IMR-90 (cell line): ENCODE results near the gene XPR1. TPM values are rescaled to one million over a fixed set of nuclear protein-coding genes. Genes with fewer than 3 reads are reported as not detected.

ENCODE experiments used
- ATAC-seq: fragments of 200-7000 bp; cut with Tn5 transposase; 2 replicates; pipeline ENCODE4 v1.9.1; 2020; ENCODE audit warnings: low read depth, mild to moderate bottlenecking, moderate library complexity
- BruUV-seq: library from RNA; stranded (reverse); fragments of 400-500 nt; replicated peaks from 2 replicates; lab custom pipeline; 2021; lab: Mats Ljungman, UMichigan
- CTCF ChIA-PET: fragments of 300-600 bp; formaldehyde crosslinking; extraction: SDS; loops from one replicate; lab custom pipeline; 2021; ENCODE audit warnings: antibody characterized with exemption; lab: Yijun Ruan, JAX
- POLR2A ChIA-PET: fragments of 300-600 bp; sonication (Branson Sonifier 250); formaldehyde crosslinking; loops from one replicate; lab custom pipeline; 2022; ENCODE audit warnings: antibody characterized with exemption; ENCODE audit not compliant: unreplicated experiment; lab: Charles Lee
- DNase-seq: peaks from one replicate; pipeline ENCODE4 v3.0.0; 2013
- H2AFZ ChIP-seq: replicated peaks from 2 replicates; pipeline ENCODE3; 2013; ENCODE audit warnings: low read length, mild to moderate bottlenecking; ENCODE audit not compliant: poor library complexity
- H2AK5ac ChIP-seq: 2 replicates; pipeline ENCODE4 v1.6.1; 2013; ENCODE audit warnings: low read depth, low read length, inconsistent platforms
- H2AK9ac ChIP-seq: replicated peaks from 2 replicates; pipeline ENCODE3; 2013; ENCODE audit warnings: mild to moderate bottlenecking, low read depth, low read length, moderate library complexity; ENCODE audit not compliant: poor library complexity
- H2BK120ac ChIP-seq: 2 replicates; pipeline ENCODE4 v1.6.1; 2013; ENCODE audit warnings: low read depth, low read length, inconsistent platforms
- H2BK15ac ChIP-seq: 3 replicates; pipeline ENCODE4 v1.6.1; 2013; ENCODE audit warnings: low read depth, low read length, inconsistent platforms
- H2BK20ac ChIP-seq: 2 replicates; pipeline ENCODE4 v1.6.1; 2013; ENCODE audit warnings: low read depth, mild to moderate bottlenecking, inconsistent platforms, low read length, moderate library complexity
- H2BK5ac ChIP-seq: 2 replicates; pipeline ENCODE4 v1.6.1; 2013; ENCODE audit warnings: mild to moderate bottlenecking, low read depth, low read length, inconsistent platforms; ENCODE audit not compliant: poor library complexity, severe bottlenecking
- H3K14ac ChIP-seq: replicated peaks from 2 replicates; pipeline ENCODE4 v1.6.1; 2013; ENCODE audit warnings: low read depth, low read length, inconsistent platforms
- H3K18ac ChIP-seq: 2 replicates; pipeline ENCODE4 v1.6.1; 2013; ENCODE audit warnings: low read depth, low read length, control low read depth
- H3K23ac ChIP-seq: 2 replicates; pipeline ENCODE4 v1.6.1; 2013; ENCODE audit warnings: low read depth, low read length, inconsistent platforms
- H3K27ac ChIP-seq: 2 replicates; pipeline ENCODE4 v1.5.1; 2013; ENCODE audit warnings: mild to moderate bottlenecking, control low read depth, low read length; ENCODE audit not compliant: insufficient read depth
- H3K27me3 ChIP-seq: 2 replicates; pipeline ENCODE4 v1.6.1; 2013; ENCODE audit warnings: low read length; ENCODE audit not compliant: control insufficient read depth, insufficient read depth
- H3K36me3 ChIP-seq: 2 replicates; pipeline ENCODE4 v1.6.1; 2013; ENCODE audit warnings: low read length, mixed read lengths; ENCODE audit not compliant: control insufficient read depth, insufficient read depth
- H3K4ac ChIP-seq: 2 replicates; pipeline ENCODE4 v1.6.1; 2013; ENCODE audit warnings: low read depth, low read length, inconsistent platforms
- H3K4me1 ChIP-seq: 2 replicates; pipeline ENCODE4 v1.6.1; 2013; ENCODE audit warnings: low read length, mixed read lengths; ENCODE audit not compliant: control insufficient read depth, insufficient read depth
- H3K4me2 ChIP-seq: 2 replicates; pipeline ENCODE4 v1.6.1; 2013; ENCODE audit warnings: low read depth, mild to moderate bottlenecking, control low read depth, low read length, moderate library complexity
- H3K4me3 ChIP-seq: 2 replicates; pipeline ENCODE4 v1.5.1; 2013; ENCODE audit warnings: low read depth, mild to moderate bottlenecking, control low read depth, low read length, moderate library complexity; ENCODE audit not compliant: insufficient read depth
- H3K56ac ChIP-seq: 2 replicates; pipeline ENCODE4 v1.6.1; 2013; ENCODE audit warnings: low read length, inconsistent platforms; ENCODE audit not compliant: insufficient read depth; ENCODE audit errors: extremely low read depth
- H3K79me1 ChIP-seq, 2 experiments: 2 replicates each; pipeline ENCODE4 v1.6.1; 2013; ENCODE audit warnings: low read length in 2 of 2, inconsistent platforms in 1 of 2, low read depth in 1 of 2
- H3K9ac ChIP-seq: 2 replicates; pipeline ENCODE4 v1.6.1; 2013; ENCODE audit warnings: low read depth, low read length, control low read depth
- H3K9me1 ChIP-seq: 2 replicates; pipeline ENCODE4 v1.6.1; 2013; ENCODE audit warnings: low read length, inconsistent platforms; ENCODE audit not compliant: insufficient read depth
- H3K9me3 ChIP-seq: 2 replicates; pipeline ENCODE4 v1.6.1; 2013; ENCODE audit warnings: low read length; ENCODE audit not compliant: control insufficient read depth, insufficient read depth
- H4K20me1 ChIP-seq: 2 replicates; pipeline ENCODE4 v1.6.1; 2013; ENCODE audit warnings: low read length, inconsistent platforms; ENCODE audit not compliant: insufficient read depth
- H4K5ac ChIP-seq: 2 replicates; pipeline ENCODE4 v1.6.1; 2013; ENCODE audit warnings: mild to moderate bottlenecking, low read depth, low read length, control low read depth
- H4K8ac ChIP-seq, 2 experiments: 2 replicates each; pipeline ENCODE4 v1.6.1; 2013; ENCODE audit warnings: low read depth in 2 of 2, low read length in 2 of 2, control low read depth in 1 of 2, inconsistent platforms in 1 of 2
- H4K91ac ChIP-seq: 2 replicates; pipeline ENCODE4 v1.6.1; 2013; ENCODE audit warnings: low read depth, low read length, inconsistent platforms; ENCODE audit not compliant: insufficient read depth
- BHLHE40 ChIP-seq: fragments of 150-350 bp; IDR thresholded peaks from 2 replicates; pipeline ENCODE4 v1.6.1; 2016; ENCODE audit warnings: mild to moderate bottlenecking, low read depth, low read length
- CEBPB ChIP-seq: IDR thresholded peaks from 2 replicates; pipeline ENCODE4 v1.6.1; 2012; ENCODE audit warnings: low read depth, low read length, improper control_type of control experiment
- CHD1 ChIP-seq: IDR thresholded peaks from 2 replicates; pipeline ENCODE4 v1.6.1; 2012; ENCODE audit warnings: low read depth, low read length, improper control_type of control experiment
- FOS ChIP-seq: fragments of 150-350 bp; IDR thresholded peaks from 2 replicates; pipeline ENCODE4 v1.6.1; 2016; ENCODE audit warnings: low read depth, low read length
- MAFK ChIP-seq: IDR thresholded peaks from 2 replicates; pipeline ENCODE4 v1.6.1; 2012; ENCODE audit warnings: low read depth, low read length, improper control_type of control experiment
- MAZ ChIP-seq: IDR thresholded peaks from 2 replicates; pipeline ENCODE4 v1.6.1; 2012; ENCODE audit warnings: low read depth, mild to moderate bottlenecking, low read length, improper control_type of control experiment, moderate library complexity, borderline replicate concordance
- MXI1 ChIP-seq: IDR thresholded peaks from 2 replicates; pipeline ENCODE4 v1.6.1; 2012; ENCODE audit warnings: low read depth, mild to moderate bottlenecking, low read length, moderate library complexity, borderline replicate concordance
- NFE2L2 ChIP-seq: fragments of 150-350 bp; IDR thresholded peaks from 2 replicates; pipeline ENCODE4 v1.6.1; 2016; ENCODE audit warnings: low read depth, mild to moderate bottlenecking, low read length
- POLR2A ChIP-seq: IDR thresholded peaks from 2 replicates; pipeline ENCODE4 v1.6.1; 2012; ENCODE audit warnings: mild to moderate bottlenecking, low read depth, low read length
- RAD21 ChIP-seq: IDR thresholded peaks from 2 replicates; pipeline ENCODE4 v1.6.1; 2012; ENCODE audit warnings: low read length, improper control_type of control experiment
- RCOR1 ChIP-seq: IDR thresholded peaks from 2 replicates; pipeline ENCODE4 v1.6.1; 2012; ENCODE audit warnings: mild to moderate bottlenecking, low read length, improper control_type of control experiment; ENCODE audit not compliant: insufficient replicate concordance
- RFX5 ChIP-seq: IDR thresholded peaks from 2 replicates; pipeline ENCODE4 v1.8.0; 2012; ENCODE audit warnings: low read depth, mild to moderate bottlenecking, low read length, moderate library complexity
- SMC3 ChIP-seq: fragments of 150-350 bp; IDR thresholded peaks from 2 replicates; pipeline ENCODE4 v1.6.1; 2016; ENCODE audit warnings: low read depth, mild to moderate bottlenecking, antibody characterized with exemption, low read length, moderate library complexity
- WGBS, 2 experiments: methylation state at CpG; one replicate each; pipeline versions ENCODE4 v1.1.5 to v1.1.7; 2013; ENCODE audit warnings: missing lambda C conversion rate in 2 of 2; ENCODE audit not compliant: insufficient read length in 1 of 2; ENCODE audit errors: extremely low coverage in 2 of 2; 5-methylcytosine and 5-hydroxymethylcytosine counted together
- dilution Hi-C: fragments of 300-500 bp; cut with HindIII; formaldehyde crosslinking; loops from one replicate; pipeline ENCODE4 v1.14.3; 2018; ENCODE audit warnings: low sequenced_read_pairs; ENCODE audit not compliant: unreplicated experiment
- in situ Hi-C: fragments of 300-500 bp; cut with MboI; formaldehyde crosslinking; loops from 3 replicates; pipeline ENCODE4 v1.14.3; 2019; ENCODE audit warnings: low sequenced_read_pairs, inconsistent platforms, mixed read lengths
- intact Hi-C: fragments of 100-400 bp; cut with micrococcal nuclease; formaldehyde crosslinking; loops from 2 replicates; pipeline ENCODE4 v1.10.0; 2022
- polyA plus RNA-seq, 3 experiments: library from polyadenylated mRNA; depleted of rRNA; stranded (reverse); fragments of >200 nt; gene quantifications; 2 replicates each; pipeline ENCODE4 v1.2.3, GENCODE V29; 2012; ENCODE audit warnings: low replicate concordance in 1 of 3
- total RNA-seq: library from RNA; depleted of rRNA; stranded (reverse); fragments of >200 nt; gene quantifications from 2 replicates; pipeline ENCODE4 v1.2.3, GENCODE V29; 2012
- TF ChIP-seq, protein P1 (sequence below): fragments of 150-350 bp; IDR thresholded peaks from 2 replicates; pipeline ENCODE4 v1.6.1; 2017; ENCODE audit warnings: mild to moderate bottlenecking, antibody characterized with exemption, low read length, low read depth
- TF ChIP-seq, protein P2 (sequence below): fragments of 150-350 bp; IDR thresholded peaks from 2 replicates; pipeline ENCODE4 v1.6.1; 2016; ENCODE audit warnings: low read depth, mild to moderate bottlenecking, low read length, moderate library complexity, borderline replicate concordance
- TF ChIP-seq, protein P3 (sequence below): conservative IDR thresholded peaks from 2 replicates; pipeline ENCODE4 v1.5.1; 2012; ENCODE audit warnings: mild to moderate bottlenecking, low read depth, low read length, improper control_type of control experiment

XPR1 gene
- total and polyA plus RNA-seq, 2 of the 4 experiments (the other 2 are of a cell fraction): 11.8 to 25.1 TPM

DNA sequence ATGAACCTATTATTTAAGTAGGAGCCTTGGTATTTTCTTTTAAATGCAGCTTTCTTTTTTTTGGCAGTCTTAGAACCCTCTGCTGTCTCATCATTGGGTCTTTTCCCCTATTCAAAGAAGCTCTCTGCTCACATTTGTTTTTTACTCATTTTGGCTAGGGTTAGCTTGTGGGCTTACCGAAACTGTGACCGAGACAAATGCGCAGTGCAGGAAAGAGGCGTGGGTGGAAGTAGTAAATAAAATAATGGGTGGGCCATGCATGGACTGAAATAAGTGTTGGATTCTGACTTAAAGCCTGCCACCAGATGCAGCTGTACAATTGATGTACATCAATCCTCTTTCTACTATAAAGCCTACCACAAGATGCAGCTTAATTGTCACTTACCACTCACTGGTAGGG, 14.7 kb downstream of the XPR1 start:
- intact Hi-C loops (no loop called here), in situ Hi-C loops (no loop called here), dilution Hi-C loops (no loop called here)

More for the DNA sequence above, 14.7 kb downstream of the XPR1 start:
- DNase-seq (no peak), ATAC-seq (no peak)
- Histone ChIP-seq H4K5ac (no peak overlapping the region), H3K4me1 (0 out of 2 replicates have a peak, but pooled peaks cover 2% of the 10 kb centered on the region), H3K9ac (no peak overlapping the region), H4K8ac (no peak overlapping the region), H2BK15ac (no peak overlapping the region), H2AFZ (no peak overlapping the region), H2AK5ac (no peak overlapping the region), H4K91ac (no peak overlapping the region), H2BK120ac (no peak overlapping the region), H3K9me3 (no peaks in the 10 kb centered on the region), H3K27me3 (no peaks in the 10 kb centered on the region), H3K23ac (no peak overlapping the region), H3K27ac (no peak overlapping the region), H3K9me1 (no peaks in the 10 kb centered on the region; the same call in 1 of the 2 replicates), H3K18ac (no peak overlapping the region), H2AK9ac (no peak overlapping the region), H3K4me3 (no peak overlapping the region), H2BK5ac (no peak overlapping the region), H4K20me1 (peaks cover 11% of the 10 kb centered on the region; the same call in 1 of the 2 replicates), H3K4me2 (no peak overlapping the region), H3K14ac (no peak overlapping the region), H3K36me3 (peaks cover 2% of the 10 kb centered on the region; the same call in 1 of the 2 replicates), H2BK20ac (no peak overlapping the region), H3K56ac (no peak overlapping the region), H3K4ac (no peak overlapping the region), H3K79me1 (peaks cover 38 to 61% of the 10 kb centered on the region in 2 experiments)
- TF ChIP-seq BHLHE40 (no peak), RAD21 (no peak), RFX5 (no peak), MXI1 (no peak), CEBPB (no peak), MAFK (no peak), CHD1 (no peak), MAZ (no peak), FOS (no peak), NFE2L2 (no peak), RCOR1 (no peak), POLR2A (no peak), SMC3 (no peak)
- TF ChIP-seq, protein P1, sequence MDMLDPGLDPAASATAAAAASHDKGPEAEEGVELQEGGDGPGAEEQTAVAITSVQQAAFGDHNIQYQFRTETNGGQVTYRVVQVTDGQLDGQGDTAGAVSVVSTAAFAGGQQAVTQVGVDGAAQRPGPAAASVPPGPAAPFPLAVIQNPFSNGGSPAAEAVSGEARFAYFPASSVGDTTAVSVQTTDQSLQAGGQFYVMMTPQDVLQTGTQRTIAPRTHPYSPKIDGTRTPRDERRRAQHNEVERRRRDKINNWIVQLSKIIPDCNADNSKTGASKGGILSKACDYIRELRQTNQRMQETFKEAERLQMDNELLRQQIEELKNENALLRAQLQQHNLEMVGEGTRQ: no peak
- TF ChIP-seq, protein P2, sequence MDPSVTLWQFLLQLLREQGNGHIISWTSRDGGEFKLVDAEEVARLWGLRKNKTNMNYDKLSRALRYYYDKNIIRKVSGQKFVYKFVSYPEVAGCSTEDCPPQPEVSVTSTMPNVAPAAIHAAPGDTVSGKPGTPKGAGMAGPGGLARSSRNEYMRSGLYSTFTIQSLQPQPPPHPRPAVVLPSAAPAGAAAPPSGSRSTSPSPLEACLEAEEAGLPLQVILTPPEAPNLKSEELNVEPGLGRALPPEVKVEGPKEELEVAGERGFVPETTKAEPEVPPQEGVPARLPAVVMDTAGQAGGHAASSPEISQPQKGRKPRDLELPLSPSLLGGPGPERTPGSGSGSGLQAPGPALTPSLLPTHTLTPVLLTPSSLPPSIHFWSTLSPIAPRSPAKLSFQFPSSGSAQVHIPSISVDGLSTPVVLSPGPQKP: no peak
- TF ChIP-seq, protein P3, sequence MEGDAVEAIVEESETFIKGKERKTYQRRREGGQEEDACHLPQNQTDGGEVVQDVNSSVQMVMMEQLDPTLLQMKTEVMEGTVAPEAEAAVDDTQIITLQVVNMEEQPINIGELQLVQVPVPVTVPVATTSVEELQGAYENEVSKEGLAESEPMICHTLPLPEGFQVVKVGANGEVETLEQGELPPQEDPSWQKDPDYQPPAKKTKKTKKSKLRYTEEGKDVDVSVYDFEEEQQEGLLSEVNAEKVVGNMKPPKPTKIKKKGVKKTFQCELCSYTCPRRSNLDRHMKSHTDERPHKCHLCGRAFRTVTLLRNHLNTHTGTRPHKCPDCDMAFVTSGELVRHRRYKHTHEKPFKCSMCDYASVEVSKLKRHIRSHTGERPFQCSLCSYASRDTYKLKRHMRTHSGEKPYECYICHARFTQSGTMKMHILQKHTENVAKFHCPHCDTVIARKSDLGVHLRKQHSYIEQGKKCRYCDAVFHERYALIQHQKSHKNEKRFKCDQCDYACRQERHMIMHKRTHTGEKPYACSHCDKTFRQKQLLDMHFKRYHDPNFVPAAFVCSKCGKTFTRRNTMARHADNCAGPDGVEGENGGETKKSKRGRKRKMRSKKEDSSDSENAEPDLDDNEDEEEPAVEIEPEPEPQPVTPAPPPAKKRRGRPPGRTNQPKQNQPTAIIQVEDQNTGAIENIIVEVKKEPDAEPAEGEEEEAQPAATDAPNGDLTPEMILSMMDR: no peak
- ChIA-PET CTCF (interaction anchor here (0.6 kb wide), 1 partner anchor 218 kb away, joined by 3 read pairs; no protein-coding TSS in a partner anchor), POLR2A (no interaction called here)
- no TSS peak for BruUV-seq
- WGBS, 2 experiments: no CpG with 5 or more reads among the region's 4 CpGs
